CD4-positive, alpha-beta T cell treated with Interleukin-6 at 100 ng/mL for 8 hours (primary cell): ENCODE data around the gene DOCK9.

Source experiments
- DNase-seq: peaks from one replicate; pipeline ENCODE4 v3.0.0-alpha.2; 2020; ENCODE audit warnings: mixed read lengths, low spot score

The DOCK9 gene

DNA sequence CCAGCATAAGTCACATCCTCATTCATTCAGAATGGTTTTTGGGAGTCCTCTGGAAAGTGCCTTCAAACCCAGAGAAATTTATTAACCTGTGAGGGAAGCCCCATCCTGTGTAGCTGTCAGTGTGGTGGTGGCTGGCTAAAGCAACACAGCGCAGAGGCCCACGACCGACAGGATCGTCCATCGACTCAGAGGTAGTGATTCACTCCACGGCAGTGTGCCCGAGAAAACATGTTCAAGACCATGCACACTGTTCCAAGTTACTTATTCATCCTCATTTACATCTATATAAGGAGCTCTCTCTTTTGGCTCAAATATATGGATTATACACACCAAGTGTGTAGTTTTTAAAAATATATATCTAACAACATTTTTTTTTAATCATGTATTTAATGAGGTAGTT is 129.1 kb downstream of the DOCK9 start:
- DNase-seq: no peak

DNA sequence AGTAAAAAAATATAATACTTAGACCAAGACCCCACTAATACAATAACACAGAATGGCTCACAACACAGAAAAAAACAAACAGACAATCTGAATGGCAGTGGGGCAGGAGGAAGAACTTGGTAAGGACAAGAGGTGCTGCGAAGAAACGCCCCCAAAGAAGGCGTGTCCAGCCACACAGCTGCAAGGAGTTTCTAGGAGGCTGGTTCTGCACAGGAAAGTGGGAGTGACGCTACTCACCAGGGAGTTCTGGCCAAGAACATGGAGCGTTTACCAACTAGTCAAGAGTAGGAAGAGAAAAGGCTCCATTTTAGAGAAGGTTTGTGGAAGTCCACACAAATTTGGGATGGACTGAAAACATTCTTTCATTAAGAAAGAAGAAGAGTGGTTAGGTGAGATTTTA is 130.1 kb downstream of the DOCK9 start:
- no peak for DNase-seq

DNA sequence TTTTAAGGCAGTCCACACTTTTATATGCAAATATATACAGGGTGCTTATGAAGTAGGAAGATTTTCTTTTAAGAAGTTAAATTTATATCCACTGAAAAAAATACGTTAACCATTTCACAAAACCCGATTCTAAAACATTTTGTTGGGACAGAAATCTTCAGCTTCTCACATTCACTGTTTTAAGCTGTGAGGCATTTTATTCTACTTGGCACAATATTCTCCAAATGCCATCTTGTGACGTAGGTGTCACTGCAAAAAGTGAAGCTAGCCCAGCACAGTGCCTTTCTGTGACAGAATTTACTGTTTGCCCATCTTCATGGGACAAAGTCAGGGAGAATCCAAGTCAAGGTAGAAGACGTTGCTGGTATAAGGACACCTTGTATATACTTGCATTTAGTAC is 130.9 kb downstream of the DOCK9 start:
- no peak for DNase-seq

DNA sequence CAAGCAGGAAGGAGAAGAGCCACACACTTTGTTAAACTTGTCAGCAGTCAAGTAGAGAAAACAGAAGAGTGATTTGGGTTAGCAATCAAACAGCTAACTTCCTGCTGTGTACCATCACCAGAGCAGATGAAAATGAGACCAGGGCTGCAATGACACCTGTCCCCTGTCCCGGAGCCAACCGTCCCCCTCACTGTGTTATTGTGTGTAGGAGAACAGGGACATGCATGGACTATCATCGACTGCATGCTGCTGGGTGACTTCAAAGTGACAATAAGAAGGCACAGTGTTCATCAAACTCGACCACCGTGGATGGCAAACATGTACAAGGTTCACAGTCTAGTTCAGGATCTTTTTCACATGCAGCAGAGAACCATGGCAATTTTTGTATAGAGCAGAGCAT is 131.3 kb downstream of the DOCK9 start:
- no peak for DNase-seq

DNA sequence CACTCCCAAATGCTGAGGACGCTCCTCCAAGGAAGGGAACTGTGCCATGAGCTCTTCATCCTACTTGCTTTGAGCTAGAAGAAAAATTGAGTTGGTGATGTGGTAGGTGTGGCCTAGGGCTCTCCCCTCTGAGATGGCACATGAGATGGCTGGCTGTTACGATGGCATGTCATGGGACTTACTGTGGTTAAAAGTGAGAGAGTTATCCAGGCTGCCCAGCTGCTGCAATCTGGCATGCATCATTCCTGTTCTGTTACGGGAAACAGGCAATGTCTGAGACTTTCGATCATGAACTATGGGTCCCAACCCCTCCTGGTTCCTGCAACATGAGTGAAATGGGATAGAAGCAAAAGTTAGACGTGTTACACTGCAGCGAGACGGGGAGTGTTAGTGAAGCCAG is 132.1 kb downstream of the DOCK9 start:
- DNase-seq: no peak

DNA sequence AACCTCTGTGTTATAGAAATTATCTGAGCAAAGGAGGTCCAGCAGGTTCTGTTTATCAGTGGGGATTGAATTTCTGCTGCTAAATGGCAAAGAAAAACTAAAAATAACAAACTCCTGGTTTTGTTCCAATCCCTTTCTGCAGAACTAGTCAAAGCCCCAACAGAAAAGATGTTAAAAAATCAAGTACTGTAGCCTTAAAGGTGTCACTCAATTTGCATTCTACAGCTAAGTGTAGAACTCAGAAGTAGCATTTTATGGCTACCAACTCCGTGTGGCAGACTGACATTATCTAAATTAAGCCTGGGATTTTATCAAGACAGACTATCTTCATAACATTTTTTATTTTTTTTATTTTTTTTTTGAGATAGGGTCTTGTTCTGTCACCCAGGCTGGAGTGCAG is 133.8 kb downstream of the DOCK9 start:
- DNase-seq: no peak

DNA sequence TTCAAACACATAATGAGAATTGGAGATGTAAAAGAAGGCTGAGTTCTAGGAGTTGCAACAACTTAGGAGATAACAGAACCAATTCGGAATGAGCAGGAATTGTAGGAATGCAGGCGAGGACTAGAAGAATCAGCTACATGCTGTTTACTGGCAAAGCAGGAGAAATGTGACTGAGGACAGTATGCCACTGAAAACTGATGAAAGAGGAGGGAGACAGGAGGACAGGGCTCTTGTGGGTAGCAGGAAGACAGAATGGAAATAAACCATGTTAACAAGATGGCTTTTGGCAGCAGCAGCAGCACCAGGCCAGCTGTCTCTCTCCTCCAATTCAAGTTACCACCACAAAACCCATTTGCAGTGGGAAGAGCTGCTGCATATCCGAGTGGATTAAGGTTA is 134.4 kb downstream of the DOCK9 start:
- no peak for DNase-seq

DNA sequence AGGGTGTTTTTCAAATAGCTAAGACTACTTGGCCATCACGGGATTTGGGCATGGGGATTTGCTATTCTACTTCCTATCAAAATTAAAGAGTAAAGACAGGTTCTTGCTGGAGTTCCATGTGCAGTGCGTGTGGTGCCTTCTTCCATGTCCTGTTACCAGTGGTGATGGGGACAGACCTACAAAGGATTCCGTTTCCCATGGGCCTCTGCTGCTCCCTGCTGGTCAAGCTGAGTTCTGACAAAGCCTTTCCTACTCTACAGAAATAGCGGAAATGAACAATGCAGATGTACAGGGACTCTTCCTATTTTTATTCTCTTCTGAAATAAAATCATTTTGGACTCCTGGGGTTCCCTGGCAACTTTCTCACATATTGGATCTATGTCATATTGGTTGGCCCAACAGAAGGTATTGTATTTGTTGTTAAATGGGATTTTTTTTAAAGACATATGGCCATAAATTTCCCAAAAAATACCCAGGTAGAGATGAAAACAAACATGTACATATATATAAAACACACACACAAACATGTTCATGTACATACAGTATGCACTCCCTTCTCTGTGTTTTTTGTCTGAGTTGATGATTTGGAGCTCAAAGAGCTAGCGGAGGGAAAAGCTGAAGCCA is 134.9 kb downstream of the DOCK9 start:
- DNase-seq: peak; percentile 54

DNA sequence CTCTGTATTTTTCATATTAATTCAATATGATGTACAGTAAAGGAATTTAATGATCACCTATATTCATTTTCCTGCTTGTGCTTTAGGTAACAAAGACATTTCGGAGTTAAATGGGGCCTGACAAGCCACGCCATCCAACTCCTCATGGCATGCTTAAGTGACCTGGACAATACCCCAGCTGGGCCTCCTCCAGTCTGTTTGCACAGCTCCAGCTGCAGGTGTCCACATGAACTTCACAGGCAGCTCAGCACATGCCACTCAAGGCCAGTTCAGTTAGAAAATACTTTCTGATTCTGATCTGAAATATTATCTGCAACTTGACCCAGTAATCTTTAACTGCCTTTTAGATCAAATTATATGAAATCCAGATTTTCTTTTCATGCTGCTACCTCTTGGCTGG is 135.8 kb downstream of the DOCK9 start:
- no peak for DNase-seq

DNA sequence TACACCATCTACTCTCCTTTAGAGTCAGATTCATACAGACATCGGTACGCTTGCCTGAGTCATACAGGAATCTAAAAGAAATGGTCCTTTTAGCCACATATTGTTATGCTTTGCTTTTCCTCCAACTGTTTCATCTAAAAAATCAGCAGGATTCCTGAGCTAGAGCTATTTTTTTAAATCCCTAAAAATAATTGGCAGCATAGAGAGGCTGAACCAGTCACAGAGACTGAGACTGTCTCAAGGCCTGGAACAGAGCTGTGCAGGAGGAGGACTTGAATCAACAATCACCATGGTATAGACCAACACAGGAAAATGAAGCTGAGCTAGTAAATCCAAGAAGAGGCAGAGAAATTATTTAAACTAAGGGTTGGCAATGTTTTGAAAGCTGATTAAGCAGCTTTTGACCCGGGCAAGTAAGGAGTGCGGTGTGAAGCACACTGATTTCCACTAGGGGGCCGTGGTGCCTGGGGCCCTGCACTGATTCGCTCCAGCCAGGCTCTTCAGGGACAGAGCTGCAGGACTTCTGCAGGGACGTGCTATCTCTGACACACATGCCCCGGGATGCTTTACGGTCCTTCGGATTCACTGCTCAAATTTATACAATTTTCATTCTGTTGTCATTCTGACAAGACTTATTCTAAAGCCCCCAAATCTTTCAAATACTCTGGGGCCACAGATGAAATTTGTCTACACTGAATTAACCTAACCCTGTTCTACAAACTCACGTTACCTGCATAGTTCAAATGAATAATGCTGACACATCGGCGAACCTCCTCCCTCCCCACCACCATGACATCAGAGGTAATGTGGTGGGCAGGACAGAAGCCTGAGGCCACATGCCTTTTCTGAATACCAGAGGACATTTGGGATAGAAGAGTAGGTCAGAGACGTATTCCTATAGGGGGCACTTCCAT is 137.8 kb downstream of the DOCK9 start:
- peak; percentile 23 for DNase-seq

DNA sequence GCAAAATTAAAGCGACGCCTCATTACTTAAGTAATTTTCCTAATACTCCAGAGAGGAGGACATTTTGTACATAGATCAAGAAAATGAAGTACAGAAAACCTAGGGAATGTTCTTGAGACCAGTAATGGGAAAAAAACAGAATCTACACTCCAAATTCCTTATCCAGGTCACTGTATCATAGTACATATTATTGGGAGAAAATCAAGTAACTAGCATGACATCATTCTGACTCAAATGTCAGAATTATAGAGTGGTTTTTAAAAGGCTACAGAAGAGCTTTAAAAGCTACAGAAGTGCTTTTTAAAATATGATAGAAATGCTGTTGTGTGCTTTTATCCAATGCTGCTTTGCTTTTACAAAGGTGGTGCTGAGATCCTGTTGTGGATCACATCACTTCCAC is 139.1 kb downstream of the DOCK9 start:
- DNase-seq: no peak

DNA sequence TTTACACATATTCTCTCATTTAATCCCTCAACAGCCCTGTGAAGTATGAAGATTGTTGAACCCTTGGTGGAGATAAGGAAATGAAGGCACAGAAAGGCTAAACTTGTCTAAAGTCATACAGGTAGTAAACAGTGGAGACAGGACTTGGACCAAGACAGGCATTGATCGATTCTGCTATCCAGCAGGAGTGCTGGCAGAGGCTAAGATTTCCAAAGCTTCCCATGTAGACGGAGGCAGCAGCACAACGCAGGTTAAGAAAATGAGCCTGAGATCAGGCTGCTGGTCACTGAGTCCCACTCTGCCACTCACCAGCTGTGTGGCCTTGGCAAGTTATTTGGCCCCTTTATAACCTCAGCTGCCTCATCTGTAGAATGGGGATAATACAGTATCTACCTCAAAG is 140.0 kb downstream of the DOCK9 start:
- no peak for DNase-seq

DNA sequence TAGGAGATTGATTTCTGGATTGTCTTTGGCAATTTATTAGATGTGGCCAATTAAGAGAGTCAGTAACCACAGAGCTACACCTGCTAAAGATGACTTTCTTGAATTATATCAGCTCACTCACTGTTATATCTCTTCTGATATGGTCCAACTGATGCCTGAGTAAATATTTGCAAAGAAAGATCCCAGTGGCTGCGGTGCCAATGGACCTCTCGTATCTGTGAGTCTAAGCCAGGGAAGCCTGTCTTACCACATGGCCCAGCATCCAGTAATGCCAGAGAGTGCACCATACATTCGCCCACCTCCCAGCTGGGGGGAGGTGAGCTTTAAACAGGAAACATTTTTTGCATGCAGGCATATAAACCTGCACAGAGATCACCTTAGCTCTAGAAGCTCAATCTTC is 142.7 kb downstream of the DOCK9 start:
- DNase-seq: no peak

DNA sequence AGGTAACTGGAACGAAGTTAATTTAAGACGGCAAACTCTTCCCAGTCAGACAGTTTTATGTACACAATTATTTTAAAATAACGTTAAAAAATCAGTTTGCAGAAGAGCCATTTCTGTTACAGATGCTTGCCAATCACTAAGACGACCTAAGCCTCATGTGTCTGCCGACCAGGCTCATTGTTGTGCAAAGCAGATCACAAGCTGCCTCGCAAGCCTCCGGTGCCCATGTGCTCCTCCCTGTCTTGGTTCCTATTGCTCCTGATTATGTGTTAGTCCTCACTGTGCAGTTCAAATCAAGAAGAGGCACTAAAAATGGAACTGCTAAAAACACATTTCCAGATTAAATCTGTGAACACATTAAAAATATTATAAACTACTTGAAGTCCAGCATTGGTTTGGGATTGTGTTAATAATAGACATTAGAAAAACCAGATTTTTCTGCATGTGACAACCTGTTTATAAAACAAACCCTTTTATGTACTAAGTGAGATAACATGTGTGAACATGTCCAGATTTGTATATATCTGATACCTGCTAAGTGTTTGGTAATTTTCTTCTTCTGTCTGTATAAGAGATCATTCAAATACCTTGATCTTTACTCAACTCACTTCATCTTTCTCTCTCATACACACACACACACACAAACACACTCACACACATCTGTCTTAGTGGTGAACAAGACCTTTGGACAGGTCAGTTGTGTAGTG is 143.5 kb downstream of the DOCK9 start:
- no peak for DNase-seq

DNA sequence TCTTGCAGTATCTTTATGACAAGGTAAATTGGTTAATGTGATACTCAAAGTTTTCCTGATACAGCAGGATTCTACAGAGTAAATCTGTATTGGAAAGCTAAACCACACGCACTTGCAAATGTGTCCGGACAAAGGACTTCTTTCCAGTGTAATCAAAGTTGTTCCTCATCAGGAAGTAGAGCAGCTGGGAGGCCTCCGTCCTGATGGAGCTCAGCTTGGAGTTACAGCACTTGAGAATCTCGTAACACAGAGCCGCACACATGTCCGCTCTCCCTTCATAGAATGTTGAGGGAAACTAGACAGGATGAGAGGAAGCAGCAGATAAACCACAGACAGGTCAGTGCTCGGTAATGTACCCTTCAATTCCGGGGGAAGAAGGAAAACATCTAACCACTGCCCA is 146.6 kb downstream of the DOCK9 start:
- no peak for DNase-seq

DNA sequence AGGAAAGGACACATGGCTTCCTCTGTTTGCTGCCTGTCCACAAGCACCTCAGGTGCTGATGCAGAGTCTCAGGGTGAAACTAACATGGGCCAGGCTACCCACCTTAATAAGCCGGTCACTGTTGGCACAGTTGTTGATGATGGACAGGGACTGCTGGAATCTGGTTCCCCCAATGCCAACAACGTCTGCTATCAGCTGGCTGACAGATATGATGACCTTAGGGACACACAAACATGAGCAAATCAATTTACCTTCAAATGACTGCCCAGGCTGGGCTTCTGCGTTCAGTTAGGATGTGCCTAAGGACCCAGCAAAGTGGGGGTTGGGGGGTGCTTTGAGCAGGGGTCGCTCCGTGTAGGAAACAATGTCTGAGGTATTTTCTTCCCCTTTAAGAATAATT is 148.3 kb downstream of the DOCK9 start:
- DNase-seq: no peak

DNA sequence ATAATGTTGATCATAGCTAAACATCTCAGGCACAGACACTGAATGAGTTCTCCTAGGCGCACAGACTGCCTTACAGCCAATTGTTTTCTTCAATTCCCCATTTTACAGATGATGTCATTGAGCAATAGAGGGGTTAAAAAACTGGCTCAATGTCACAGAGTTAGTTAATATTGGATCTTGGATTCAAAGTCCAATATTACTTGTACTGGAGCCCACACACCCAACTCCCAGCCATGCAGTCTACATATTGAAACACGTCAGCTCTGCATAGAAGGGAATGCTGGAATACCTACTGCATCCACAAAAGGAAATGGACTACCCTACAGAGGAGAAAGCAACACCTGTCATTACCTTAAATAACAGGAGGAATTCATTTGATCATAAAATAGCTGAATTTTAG is 149.2 kb downstream of the DOCK9 start:
- DNase-seq: no peak

DNA sequence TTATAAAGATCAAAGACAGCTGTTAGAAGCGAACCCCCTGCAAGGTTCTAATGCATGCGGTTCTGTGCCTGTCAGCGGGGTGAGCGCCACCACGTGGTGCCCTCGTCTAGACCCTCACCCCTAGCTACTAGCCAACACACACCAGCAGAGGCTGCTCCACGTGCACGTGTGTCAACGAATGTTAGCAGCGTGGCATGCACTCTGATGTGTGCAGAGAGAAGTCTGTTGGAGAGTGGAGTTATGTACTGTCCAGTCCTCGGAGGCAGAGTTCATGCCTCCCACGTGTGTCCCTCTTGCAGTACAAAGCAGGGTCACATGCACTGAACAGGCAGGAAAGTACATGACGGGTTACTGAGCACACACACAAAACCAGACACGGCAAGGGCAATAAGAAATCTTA is 150.4 kb downstream of the DOCK9 start:
- DNase-seq: no peak

DNA sequence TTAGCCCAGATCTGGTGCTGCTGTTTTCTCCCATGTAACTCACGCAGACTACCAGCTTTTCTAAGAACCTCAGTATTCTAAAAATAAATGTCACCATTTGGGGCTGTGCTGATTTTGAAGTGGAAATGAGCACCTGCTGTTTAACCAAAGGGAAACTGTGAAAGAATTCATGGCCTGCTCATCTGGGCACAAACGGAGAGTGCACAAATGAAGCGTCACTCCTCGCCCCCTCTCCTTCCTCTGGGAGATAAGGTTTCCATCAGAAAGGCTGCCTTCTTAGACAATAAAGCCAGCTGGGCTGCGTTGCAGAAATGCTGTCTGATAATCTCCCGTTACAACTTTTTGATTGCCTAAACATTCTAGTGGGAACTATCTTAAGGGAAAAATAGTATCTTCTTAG is 151.7 kb downstream of the DOCK9 start:
- DNase-seq: no peak

DNA sequence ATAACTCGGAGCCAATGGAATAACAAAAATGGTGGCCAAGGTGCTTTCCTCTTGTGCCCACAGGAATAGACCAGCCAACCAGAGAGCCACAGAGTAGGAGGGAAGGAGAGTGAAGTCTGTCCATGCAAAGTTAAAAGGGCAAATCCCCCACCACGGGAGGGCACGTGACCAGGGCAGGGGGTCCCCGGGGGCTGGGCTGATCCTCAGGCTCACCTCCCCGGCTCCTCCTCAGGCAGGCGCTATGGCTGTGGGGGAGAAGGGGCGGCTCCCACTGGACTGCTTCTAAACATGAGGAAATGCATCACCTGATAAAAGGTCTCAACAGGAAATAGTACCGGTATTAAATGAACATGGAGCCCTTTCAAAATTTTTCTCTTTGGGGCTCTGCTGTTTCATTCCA is 152.2 kb downstream of the DOCK9 start:
- DNase-seq: no peak

DNA sequence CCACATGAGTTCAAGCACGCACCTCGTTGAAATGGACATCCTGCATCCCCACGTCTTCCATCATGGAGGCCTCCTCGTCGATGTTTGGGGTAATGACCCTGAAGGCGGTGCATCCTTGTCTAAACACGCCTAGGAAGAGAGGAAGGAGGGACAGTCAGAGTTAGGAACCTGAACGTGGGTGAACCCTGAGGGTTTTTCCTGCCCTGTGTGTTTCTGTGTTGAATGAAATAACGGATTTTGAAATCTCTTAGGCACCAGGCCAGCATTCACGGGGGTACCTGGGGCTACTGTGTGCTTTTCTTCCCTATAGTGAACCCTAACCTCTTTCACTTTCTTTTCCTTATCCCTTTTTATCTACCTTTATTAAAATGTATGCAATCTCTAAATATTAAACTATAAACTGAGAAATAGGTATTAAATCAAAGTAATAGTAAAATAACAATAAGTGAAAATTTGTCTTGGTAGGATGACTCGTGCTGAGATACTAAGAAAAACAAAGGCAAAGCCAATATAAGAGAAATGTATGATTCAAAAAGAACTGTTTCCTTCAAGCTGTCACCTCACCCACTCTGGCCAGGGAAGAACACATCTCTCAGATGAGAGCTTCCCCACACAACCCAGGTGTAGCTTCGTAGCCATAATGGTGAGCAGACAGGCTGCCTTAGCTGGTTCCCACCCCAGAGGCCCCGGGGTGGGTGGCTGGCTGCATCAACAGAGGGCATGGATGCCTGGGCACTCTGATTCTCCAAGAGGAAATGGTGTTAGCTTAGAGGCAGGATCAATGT is 153.3 kb downstream of the DOCK9 start:
- no peak for DNase-seq

DNA sequence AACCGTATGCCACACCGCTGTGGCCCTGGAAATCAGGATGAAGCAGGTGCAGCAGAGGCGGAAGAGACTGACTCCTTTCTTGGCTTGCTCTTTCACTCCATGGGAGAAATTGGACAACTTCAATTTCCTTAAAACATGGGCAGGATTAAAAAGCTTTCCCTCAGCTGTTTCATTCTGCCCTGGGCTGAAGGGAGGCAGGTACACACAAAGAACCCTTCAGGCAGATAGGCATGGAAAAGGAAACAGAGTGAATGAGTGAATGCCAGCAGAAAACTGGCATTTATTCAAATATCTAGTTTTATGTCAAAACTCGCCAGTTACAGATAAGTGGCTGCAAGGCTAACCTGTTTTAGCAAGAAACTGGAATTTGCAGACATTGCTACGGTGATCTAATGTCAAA is 154.4 kb downstream of the DOCK9 start:
- no peak for DNase-seq
